Erythroblast (primary cell): ENCODE results near the gene SLC8A3.

ENCODE experiments used
- DNase-seq, 2 experiments: peaks; one replicate each; lab custom pipeline; 2025; lab: John Stamatoyannopoulos, UW
- GATA1 ChIP-seq: IDR thresholded peaks from 2 replicates; pipeline ENCODE4 v1.6.1; 2011; ENCODE audit warnings: low read depth, mild to moderate bottlenecking, control low read depth, low read length, moderate library complexity
- POLR2A ChIP-seq: IDR thresholded peaks from 2 replicates; pipeline ENCODE4 v1.6.1; 2011; ENCODE audit warnings: mild to moderate bottlenecking, low read length

SLC8A3 gene

DNA sequence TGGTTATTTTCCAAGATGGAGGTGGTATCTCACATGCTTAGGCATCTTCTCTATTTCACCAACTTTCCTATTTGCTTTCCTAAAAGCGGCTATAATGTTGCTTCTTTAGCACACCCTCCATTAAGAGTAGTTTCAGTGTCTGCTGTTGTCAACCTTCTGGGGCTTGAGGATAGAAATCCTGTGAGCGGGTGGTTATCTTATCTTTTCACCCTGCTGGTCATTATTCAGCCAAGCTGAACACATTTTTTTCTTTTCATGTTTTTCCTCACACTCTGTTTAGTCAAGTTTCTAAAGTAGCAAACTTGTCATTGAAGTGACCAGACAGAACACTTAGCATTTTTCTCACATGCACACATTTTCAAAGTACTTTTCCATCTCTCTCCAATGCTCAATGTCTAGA, 104.5 kb downstream of the SLC8A3 start:
- DNase-seq, result peak; percentile 19 to 57
- TF ChIP-seq GATA1, result no peak
- TF ChIP-seq POLR2A, result no peak

DNA sequence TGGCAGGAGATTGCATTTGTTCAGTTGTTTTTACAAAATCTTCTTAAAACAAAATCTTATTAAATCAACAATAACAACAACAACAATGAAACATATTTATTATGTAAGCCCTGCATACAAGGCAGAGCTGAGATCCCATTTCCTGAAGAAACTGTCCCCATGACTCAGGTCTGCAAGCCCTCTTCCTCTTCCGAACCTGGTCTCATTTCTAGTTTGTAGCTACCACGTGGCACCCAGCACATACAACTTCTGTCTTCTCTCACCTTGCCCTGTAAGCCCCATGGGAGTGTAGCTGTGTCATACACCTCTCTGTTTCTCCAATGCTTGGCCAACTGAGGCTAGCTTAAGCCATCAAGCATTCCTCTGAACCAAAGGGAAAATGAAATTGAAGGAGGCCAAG, 106.4 kb downstream of the SLC8A3 start:
- no peak for DNase-seq
- TF ChIP-seq POLR2A, result no peak
- TF ChIP-seq GATA1, result no peak

DNA sequence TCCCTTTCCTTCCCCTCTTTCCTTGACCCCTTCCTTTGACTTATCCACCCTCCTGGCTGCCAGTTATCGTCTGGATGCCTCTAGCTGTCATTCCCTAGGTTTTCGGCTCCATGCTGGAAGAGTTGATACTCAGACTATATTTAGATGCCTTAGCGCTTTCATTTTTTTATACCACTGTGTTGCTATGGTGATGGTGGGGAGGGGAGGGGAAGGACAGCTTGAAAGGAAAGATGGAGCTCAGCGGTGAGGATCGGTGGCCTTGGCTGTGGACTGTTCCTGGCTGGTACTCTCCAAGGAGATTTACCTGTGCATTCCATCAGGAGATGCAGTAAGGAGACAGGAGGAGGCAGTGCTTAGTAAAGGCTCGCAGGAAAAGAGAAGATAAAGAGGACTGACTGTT, 108.7 kb downstream of the SLC8A3 start:
- no peak for DNase-seq
- TF ChIP-seq GATA1, result no peak
- TF ChIP-seq POLR2A, result no peak

DNA sequence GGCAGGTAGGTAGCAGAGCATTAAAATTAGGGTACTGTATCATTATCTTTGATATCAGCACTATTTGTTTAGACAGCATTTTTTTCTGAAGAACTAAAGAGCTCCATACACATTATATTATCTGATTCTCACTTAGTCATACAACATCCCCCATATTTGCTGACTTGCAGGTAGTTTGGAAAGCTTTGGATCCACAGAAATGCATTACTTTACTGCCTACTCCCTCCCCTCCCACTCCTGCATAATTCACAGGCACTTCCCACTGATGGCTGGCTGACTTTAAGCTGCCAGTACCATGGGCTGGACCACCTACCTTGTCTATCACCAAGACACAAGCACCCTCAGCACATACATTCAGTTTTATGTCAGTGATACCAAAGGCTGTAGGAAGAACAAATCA, 110.4 kb downstream of the SLC8A3 start:
- TF ChIP-seq GATA1 (no peak), POLR2A (no peak)
- no peak for DNase-seq

DNA sequence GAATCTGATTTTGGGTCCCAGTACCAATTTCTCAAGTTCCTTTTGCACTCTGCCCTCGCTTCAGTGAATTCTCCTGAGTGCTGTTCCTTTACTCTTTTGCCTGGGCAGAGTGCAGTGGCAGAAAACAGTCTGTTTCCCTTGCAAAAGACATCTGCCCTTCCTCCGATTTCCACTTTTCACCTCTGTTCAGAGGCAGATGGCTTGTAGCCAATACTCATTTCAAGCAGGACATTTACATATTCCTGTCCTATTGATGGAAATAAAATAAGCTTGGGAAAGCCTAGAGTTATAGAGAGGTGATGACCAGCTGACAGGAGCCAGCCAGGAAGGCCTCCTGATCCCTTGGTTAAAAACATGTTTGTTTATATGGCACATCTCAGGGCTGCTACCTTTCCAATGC, 111.0 kb downstream of the SLC8A3 start:
- DNase-seq, result no peak
- no peak for TF ChIP-seq GATA1
- TF ChIP-seq POLR2A, result no peak

DNA sequence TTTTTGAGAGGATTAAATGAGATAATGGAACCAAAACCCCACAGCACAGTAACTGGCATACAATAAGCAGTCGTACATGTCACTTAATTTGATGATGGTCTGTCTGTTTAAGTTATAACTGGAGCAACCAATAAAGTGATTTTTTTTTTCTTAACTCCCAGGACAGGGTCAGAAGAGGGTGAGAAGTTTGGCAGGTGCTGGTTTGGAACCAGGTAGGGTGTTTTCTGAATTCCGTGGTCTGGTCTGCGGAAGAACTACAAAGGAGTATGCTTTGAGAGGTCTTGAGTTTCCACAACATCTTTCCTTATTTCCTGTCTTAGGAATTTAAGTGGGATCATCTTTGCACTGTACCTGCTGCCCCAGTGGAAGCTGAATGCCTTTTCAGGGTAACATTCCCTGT, 111.7 kb downstream of the SLC8A3 start:
- no peak for DNase-seq
- TF ChIP-seq POLR2A (no peak), GATA1 (no peak)

DNA sequence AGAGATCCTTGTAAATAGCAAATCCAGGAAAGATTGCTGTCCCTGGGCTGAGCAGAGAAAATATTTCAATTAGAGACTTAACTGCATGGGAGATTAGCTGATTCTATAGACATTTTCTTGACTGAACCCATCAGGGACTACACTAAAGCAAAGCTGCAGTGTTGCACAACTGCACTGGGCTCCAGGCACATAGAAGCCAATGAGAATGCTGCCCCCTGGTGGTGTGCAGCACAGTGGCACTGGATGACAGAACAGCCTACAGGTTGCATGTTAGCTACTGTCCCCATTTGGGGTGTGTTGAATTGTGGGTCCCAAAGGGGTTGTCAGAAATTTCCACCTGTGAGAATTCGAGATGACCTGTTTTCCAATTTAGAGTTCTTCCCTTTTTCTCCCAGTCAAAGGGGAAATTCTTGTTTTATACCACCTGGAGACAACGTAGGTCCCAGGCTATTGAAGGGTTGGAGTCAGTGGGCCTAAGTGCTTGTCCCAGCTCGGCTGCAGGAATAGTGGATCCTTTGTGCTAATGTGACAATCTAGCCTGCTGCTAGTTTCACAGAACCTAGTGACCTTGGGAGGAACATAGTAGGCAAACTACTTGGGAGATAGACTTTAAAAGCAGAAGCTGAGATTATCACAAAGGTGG, 114.7 kb downstream of the SLC8A3 start:
- TF ChIP-seq POLR2A (no peak), GATA1 (no peak)
- DNase-seq, result peak; percentile 65 to 73

DNA sequence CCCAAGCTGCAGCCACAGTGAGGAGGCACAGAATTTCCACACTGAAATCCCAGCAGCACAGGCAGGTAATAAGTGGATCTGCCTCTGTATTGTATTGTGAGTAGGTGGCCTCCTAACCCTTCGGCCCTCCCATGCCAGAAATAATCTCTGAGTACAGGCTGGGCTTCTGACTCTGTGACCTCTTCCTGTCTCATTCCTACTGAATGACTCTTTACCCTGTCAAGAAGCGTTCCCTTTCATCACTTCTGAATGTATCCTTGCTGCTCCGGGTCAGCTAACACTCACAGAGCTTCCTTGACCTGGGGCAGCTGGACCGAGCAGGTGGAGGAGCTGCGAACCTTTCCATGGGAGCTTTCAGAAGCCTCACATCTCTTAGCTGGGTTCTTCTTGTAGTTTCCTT, 119.6 kb downstream of the SLC8A3 start:
- TF ChIP-seq GATA1 (no peak), POLR2A (no peak)
- no peak for DNase-seq

DNA sequence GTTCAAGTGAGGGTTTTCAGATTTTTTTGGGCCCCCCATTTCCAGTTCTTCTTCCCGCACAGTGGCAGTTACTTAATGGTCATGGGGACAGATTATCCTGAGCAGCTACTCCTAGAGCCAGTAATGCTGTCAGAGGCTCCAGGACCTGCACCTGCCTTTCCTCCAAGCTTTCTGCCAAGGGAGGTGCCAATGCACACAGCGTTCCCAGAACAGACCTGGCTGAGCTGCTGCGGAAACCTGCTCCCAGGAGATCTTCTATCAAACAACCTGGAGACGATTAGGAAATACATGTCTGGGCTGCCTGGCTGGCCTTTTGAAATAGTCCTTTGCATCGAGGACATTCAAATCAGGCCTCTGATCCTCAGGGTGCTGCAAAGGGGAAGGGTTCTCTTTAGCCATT, 120.9 kb downstream of the SLC8A3 start:
- DNase-seq, result no peak
- TF ChIP-seq GATA1 (no peak), POLR2A (no peak)

DNA sequence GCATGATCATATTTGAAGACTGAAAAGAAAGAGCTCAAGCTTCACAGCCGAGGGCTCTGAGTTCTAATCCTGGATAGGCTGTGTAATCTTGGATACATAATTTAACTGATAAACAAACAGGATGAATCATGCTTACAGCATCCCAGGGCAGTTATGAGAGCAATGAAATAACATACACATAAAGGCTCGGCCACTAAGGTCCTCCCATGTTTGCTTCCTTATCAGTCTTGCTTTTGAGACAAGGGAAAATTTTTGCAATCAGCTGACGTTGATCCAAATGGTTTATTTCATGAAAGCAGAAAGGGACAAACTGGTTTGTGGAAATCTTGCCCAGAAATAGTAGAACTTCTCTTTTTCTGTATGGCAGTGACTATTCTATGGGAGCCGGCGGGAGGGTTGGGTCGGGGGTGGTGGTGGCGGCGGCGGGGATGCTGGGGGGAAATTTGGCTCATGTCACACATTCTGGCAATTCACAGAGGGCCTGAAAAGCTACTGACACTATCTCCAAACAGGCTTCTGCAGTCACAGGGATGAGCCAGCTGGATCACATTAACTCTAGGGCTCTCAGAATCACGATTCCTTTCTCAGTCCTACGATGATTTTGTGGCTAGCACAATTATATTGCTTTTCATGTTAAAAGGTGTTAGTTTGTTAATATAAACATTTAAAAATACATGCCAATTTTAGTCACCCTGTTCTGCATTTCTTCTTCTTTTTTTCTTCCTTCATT, 124.5 kb downstream of the SLC8A3 start:
- no peak for TF ChIP-seq POLR2A
- no peak for TF ChIP-seq GATA1
- no peak for DNase-seq

DNA sequence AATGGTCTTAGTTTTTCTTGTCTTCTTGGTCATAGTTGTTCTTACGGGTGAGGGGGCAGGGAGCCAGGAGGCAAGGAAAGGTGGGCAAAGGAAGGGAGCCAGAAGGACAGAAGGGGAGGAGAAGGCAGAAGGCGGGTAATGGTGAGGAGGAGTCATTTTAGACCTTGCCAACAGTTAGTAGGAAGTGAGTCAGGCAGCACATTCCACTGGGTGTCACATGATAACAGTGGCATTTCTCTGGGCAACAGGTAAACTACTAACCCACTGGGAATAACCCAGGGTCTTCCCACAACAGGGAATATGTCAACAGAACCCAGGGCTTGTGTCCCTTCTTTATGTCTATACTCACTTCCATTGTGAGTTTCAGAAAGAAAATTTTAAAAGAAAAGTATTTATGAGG, 127.6 kb downstream of the SLC8A3 start:
- no peak for DNase-seq
- TF ChIP-seq POLR2A (no peak), GATA1 (no peak)

DNA sequence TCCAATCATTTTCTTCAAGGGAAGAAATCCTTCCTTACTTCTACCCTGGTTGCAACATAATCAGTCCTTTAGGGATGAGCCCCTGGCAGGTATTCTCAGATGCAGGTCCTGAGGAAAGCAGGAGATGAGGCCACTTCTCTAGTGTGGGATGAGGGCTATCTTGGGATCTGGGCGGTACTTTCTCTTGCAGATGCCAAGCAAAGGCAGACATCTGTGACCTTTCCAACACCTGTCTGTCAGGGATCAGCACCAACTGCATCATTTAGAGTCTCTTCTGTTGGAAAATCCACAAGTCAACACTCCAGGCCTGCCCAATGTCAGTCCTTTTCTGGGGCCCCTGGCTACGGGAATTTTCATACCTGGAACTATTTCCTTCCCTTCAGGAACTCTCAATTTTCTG, 129.2 kb downstream of the SLC8A3 start:
- no peak for TF ChIP-seq POLR2A
- TF ChIP-seq GATA1, result no peak

DNA sequence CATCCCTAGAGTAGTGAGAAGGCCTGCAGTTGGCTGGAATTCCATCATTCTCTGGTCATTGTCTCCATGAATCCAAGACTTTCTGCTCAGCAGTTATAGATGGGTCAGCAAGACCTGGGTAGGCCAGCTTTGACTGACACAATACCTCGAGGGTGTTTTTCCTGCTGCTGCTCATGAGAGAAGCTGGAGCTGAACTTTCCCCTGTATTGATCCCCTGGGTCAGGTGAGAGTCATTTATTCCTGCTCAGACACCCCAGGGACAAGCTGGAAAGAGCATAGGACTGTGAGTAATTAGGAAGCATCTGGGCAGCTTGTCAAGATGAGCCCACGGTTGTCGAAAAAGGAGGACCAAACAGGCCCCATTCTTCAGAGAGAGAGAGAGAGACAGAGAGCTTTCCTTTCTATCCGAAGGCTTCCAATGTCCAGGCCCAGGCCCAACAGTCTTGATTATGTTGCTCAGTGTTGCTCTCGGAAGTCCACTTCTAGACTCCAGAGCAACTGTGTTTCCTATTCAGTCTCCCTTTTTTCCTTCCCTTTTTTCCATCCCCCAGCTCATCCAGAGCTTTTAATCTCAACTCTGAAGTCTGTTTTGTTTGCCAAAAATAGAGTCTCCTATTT, 131.1 kb downstream of the SLC8A3 start:
- no peak for TF ChIP-seq GATA1
- TF ChIP-seq POLR2A, result no peak

More for the DNA sequence above, 129.2 kb downstream of the SLC8A3 start:
- no peak for DNase-seq

DNA sequence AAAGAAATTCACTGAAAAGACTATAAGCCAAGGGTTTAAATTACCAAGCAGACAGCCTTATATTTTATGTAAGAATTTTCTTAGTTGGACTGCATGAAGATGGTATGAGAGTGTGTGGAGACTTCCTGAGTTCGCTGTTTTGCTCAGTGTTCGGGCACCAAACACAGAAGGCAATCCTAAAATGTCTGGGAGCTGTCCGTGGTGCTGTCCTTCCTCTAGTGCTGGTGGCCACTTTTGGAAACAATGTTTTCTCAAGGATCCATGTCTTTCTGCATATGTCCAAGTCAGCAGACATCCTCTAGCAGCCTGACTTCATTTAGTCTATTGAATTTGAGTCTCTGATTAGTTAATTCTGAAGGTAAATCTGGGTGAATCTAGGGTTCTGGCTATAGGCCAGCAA, 135.8 kb downstream of the SLC8A3 start:
- DNase-seq, result peak; percentile 16 to 20
- no peak for TF ChIP-seq POLR2A
- no peak for TF ChIP-seq GATA1

More for the DNA sequence above, 131.1 kb downstream of the SLC8A3 start:
- DNase-seq, result no peak
